DND-41 (cell line): ENCODE measurements around the gene KRTAP10-3.
"Not testable (repeated sequence)": the region's sequence is repeated elsewhere in the genome, so short reads cannot be mapped to it uniquely, and the experiment has no call there.

Experiments used
- EZH2 ChIP-seq: IDR thresholded peaks from 3 replicates; pipeline ENCODE4 v1.6.1; 2012; ENCODE audit warnings: borderline replicate concordance, low read depth, mild to moderate bottlenecking, moderate library complexity, low read length, inconsistent platforms; ENCODE audit not compliant: severe bottlenecking
- TF ChIP-seq, protein P1 (sequence below): IDR thresholded peaks from 2 replicates; pipeline ENCODE4 v1.5.1; 2012; ENCODE audit warnings: borderline replicate concordance, low read length, moderate library complexity, mild to moderate bottlenecking; ENCODE audit not compliant: poor library complexity, severe bottlenecking; ENCODE audit errors: extremely low read depth

GRCh38 chr21:44573630-44574456 is 15.2 kb upstream of the KRTAP10-3 start, which contains the start of gene KRTAP10-4:
- TF ChIP-seq, protein P1, sequence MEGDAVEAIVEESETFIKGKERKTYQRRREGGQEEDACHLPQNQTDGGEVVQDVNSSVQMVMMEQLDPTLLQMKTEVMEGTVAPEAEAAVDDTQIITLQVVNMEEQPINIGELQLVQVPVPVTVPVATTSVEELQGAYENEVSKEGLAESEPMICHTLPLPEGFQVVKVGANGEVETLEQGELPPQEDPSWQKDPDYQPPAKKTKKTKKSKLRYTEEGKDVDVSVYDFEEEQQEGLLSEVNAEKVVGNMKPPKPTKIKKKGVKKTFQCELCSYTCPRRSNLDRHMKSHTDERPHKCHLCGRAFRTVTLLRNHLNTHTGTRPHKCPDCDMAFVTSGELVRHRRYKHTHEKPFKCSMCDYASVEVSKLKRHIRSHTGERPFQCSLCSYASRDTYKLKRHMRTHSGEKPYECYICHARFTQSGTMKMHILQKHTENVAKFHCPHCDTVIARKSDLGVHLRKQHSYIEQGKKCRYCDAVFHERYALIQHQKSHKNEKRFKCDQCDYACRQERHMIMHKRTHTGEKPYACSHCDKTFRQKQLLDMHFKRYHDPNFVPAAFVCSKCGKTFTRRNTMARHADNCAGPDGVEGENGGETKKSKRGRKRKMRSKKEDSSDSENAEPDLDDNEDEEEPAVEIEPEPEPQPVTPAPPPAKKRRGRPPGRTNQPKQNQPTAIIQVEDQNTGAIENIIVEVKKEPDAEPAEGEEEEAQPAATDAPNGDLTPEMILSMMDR: not testable (repeated sequence)
- TF ChIP-seq EZH2: not testable (repeated sequence)
